ENCODE results near the gene KCTD2. TPM values are rescaled to one million over a fixed set of nuclear protein-coding genes. Genes with fewer than 3 reads are reported as not detected.

The KCTD2 gene
- total and polyA plus RNA-seq, 9 of the 15 experiments (the other 6 are each of a cell fraction or from before 2014, with no cell fraction given): 1.7 to 32.9 (median 15.8) TPM

DNA sequence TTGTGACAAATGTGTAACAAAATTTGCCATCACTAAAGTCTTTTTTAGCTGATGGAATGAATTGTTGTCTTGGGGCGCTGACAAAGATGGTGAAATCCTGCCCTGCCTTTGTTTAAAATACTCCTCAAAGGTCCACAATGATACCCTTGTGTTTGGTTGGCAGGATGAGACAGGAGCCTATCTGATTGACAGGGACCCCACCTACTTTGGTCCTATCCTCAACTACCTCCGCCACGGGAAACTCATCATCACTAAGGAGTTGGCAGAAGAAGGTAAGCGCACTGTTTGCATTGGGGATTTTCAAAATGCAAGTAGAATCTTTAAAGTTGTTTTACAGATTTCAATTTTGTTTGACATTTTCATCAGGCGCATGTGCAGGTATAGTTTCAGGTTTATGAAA is 2.0 kb downstream of the KCTD2 start:
- intact Hi-C loops (cut with micrococcal nuclease) (no loop called here), in situ Hi-C loops (cut with MboI) (no loop called here)
- H3K27me3 ChIP-seq (ENCODE audit: control insufficient read depth in 2 of 2, insufficient read depth in 2 of 2, low read length in 2 of 2): no peaks in the 10 kb centered on the region
- H3K36me3 ChIP-seq (ENCODE audit: control insufficient read depth, insufficient read depth, low read length): peaks cover 40% of the 10 kb centered on the region
- H3K4me2 ChIP-seq (ENCODE audit: insufficient read depth, low read length): no peak overlapping the region
- no peaks in the 10 kb centered on the region for H3K9me1 ChIP-seq (ENCODE audit: control insufficient read depth, insufficient read depth, low read length)
- no peaks in the 10 kb centered on the region for H3K9me3 ChIP-seq (replicated peaks; ENCODE audit: control insufficient read depth, insufficient read depth, low read depth, low read length)
- peaks cover 48% of the 10 kb centered on the region for H3K79me2 ChIP-seq (ENCODE audit: control insufficient read depth, insufficient read depth, low read length)
- H3K9ac ChIP-seq (ENCODE audit: insufficient read depth in 1 of 2, low read depth in 2 of 2, low read length in 2 of 2): no peak overlapping the region
- no peak overlapping the region for H3K4me3 ChIP-seq
- H3K4me1 ChIP-seq (replicated peaks in 1 of 2; ENCODE audit: control insufficient read depth in 2 of 2, insufficient read depth in 2 of 2, low read length in 2 of 2): peaks cover 11 to 15% of the 10 kb centered on the region in 2 experiments
- TF ChIP-seq MECOM (CRISPR knock-in tag; IDR thresholded peaks at IDR 0.05): no peak
- TF ChIP-seq, protein P1, sequence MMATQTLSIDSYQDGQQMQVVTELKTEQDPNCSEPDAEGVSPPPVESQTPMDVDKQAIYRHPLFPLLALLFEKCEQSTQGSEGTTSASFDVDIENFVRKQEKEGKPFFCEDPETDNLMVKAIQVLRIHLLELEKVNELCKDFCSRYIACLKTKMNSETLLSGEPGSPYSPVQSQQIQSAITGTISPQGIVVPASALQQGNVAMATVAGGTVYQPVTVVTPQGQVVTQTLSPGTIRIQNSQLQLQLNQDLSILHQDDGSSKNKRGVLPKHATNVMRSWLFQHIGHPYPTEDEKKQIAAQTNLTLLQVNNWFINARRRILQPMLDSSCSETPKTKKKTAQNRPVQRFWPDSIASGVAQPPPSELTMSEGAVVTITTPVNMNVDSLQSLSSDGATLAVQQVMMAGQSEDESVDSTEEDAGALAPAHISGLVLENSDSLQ (IDR thresholded peaks at IDR 0.05): peak; percentile 77
- ATAC-seq: no peak
- DNase-seq (ENCODE audit: extremely low read depth in 1 of 4, low spot score in 3 of 4): peak in 1 of 4 experiments; percentile 9
- H4K20me1 ChIP-seq (replicated peaks; ENCODE audit: control insufficient read depth, insufficient read depth, low read length): no peaks in the 10 kb centered on the region; the same call in 1 of the 2 replicates
- no TSS peak for BruUV-seq (replicated peaks)
- ChIA-PET CTCF (ENCODE audit: low intra/inter-chr PET ratio) (no interaction called here), POLR2A (interaction anchor here (0.5 to 3.1 kb wide), 11 partner anchors 10 to 176 kb away, joined by 3 to 23 read pairs (median 3); partner anchors contain the start of gene MRPL58)
- H2AFZ ChIP-seq (ENCODE audit: low read depth, low read length): no peak overlapping the region
- WGBS (ENCODE audit: insufficient coverage, low coverage, missing lambda C conversion rate): 76% methylated on average over 5 of the region's 5 CpGs
- no peak for FAIRE-seq
- no peak overlapping the region for H3K27ac ChIP-seq (ENCODE audit: extremely low read depth, low read depth, low read length)

DNA sequence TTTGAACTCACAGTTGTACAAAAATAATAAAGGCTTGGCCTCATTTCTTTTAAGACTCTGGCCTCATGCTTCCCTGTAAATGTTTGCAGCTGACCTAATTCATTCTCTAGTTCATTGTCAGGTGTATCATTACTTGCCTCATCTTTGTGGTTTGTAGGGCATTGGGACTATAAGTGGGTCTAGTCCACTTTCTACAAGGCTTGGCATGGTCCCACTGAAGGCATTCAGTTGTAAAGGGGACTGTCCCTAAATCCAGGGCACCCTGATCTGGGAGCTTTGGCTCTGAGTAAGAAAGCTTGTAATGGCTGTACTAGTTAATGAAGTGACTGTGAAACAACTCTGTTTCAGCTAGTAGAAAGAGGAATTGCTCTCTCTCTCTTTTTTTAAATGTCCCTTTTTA is 2.7 kb downstream of the KCTD2 start:
- intact Hi-C loops (cut with micrococcal nuclease): loop anchor here (5.0 kb wide), 1 partner anchor 63 kb away; no protein-coding TSS in a partner anchor
- peaks cover 45% of the 10 kb centered on the region for H3K79me2 ChIP-seq (ENCODE audit: control insufficient read depth, insufficient read depth, low read length)
- no peaks in the 10 kb centered on the region; the same call in 1 of the 2 replicates for H4K20me1 ChIP-seq (replicated peaks; ENCODE audit: control insufficient read depth, insufficient read depth, low read length)
- POLR2A ChIA-PET: interaction anchor here (2.3 kb wide), 1 partner anchor 9 kb away, joined by 14 read pairs; no protein-coding TSS in a partner anchor
- no peak overlapping the region for H3K27ac ChIP-seq (ENCODE audit: extremely low read depth, low read depth, low read length)
- in situ Hi-C loops (cut with MboI): no loop called here
- no peaks in the 10 kb centered on the region for H3K27me3 ChIP-seq (ENCODE audit: control insufficient read depth in 2 of 2, insufficient read depth in 2 of 2, low read length in 2 of 2)
- CTCF ChIA-PET (ENCODE audit: low intra/inter-chr PET ratio): no interaction called here
- no peaks in the 10 kb centered on the region for H3K9me3 ChIP-seq (replicated peaks; ENCODE audit: control insufficient read depth, insufficient read depth, low read depth, low read length)
- BruUV-seq (replicated peaks): no TSS peak
- FAIRE-seq (no peak), DNase-seq (ENCODE audit: extremely low read depth in 1 of 4, low spot score in 3 of 4) (no peak), ATAC-seq (no peak)
- no peak overlapping the region for H2AFZ ChIP-seq (ENCODE audit: low read depth, low read length)
- H3K4me3 ChIP-seq: no peak overlapping the region
- peaks cover 42% of the 10 kb centered on the region for H3K36me3 ChIP-seq (ENCODE audit: control insufficient read depth, insufficient read depth, low read length)
- H3K9me1 ChIP-seq (ENCODE audit: control insufficient read depth, insufficient read depth, low read length): no peaks in the 10 kb centered on the region
- peaks cover 9 to 15% of the 10 kb centered on the region in 2 experiments for H3K4me1 ChIP-seq (replicated peaks in 1 of 2; ENCODE audit: control insufficient read depth in 2 of 2, insufficient read depth in 2 of 2, low read length in 2 of 2)
- no peak overlapping the region for H3K4me2 ChIP-seq (ENCODE audit: insufficient read depth, low read length)
- no peak overlapping the region for H3K9ac ChIP-seq (ENCODE audit: insufficient read depth in 1 of 2, low read depth in 2 of 2, low read length in 2 of 2)
- TF ChIP-seq POU5F1 (IDR thresholded peaks at IDR 0.05; ENCODE audit: borderline replicate concordance, low read depth, low read length, partially characterized antibody) (no peak), PYGO2 (tag; IDR thresholded peaks at IDR 0.05) (no peak), JUNB (CRISPR knock-in tag; conservative IDR thresholded peaks at IDR 0.05) (no peak), MCM5 (IDR thresholded peaks at IDR 0.05; ENCODE audit: low read depth) (no peak), ARNT (IDR thresholded peaks at IDR 0.05) (no peak)
- TF ChIP-seq, protein P2, sequence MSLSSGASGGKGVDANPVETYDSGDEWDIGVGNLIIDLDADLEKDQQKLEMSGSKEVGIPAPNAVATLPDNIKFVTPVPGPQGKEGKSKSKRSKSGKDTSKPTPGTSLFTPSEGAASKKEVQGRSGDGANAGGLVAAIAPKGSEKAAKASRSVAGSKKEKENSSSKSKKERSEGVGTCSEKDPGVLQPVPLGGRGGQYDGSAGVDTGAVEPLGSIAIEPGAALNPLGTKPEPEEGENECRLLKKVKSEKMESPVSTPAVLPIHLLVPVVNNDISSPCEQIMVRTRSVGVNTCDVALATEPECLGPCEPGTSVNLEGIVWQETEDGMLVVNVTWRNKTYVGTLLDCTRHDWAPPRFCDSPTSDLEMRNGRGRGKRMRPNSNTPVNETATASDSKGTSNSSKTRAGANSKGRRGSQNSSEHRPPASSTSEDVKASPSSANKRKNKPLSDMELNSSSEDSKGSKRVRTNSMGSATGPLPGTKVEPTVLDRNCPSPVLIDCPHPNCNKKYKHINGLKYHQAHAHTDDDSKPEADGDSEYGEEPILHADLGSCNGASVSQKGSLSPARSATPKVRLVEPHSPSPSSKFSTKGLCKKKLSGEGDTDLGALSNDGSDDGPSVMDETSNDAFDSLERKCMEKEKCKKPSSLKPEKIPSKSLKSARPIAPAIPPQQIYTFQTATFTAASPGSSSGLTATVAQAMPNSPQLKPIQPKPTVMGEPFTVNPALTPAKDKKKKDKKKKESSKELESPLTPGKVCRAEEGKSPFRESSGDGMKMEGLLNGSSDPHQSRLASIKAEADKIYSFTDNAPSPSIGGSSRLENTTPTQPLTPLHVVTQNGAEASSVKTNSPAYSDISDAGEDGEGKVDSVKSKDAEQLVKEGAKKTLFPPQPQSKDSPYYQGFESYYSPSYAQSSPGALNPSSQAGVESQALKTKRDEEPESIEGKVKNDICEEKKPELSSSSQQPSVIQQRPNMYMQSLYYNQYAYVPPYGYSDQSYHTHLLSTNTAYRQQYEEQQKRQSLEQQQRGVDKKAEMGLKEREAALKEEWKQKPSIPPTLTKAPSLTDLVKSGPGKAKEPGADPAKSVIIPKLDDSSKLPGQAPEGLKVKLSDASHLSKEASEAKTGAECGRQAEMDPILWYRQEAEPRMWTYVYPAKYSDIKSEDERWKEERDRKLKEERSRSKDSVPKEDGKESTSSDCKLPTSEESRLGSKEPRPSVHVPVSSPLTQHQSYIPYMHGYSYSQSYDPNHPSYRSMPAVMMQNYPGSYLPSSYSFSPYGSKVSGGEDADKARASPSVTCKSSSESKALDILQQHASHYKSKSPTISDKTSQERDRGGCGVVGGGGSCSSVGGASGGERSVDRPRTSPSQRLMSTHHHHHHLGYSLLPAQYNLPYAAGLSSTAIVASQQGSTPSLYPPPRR (CRISPR knock-in tag; IDR thresholded peaks at IDR 0.05; ENCODE audit: borderline replicate concordance): no peak
